Stimulated activated naive CD8-positive, alpha-beta T cell treated with anti-CD3 and anti-CD28 coated beads, Interleukin-15, amount 100 ng/mL, for 72 hours (primary cell): ENCODE results near the gene FOXG1.

Source experiments
- ATAC-seq: fragments of 150-1000 bp; cut with Tn5 transposase; 2 replicates; pipeline ENCODE4 v1.10.0; 2021; ENCODE audit warnings: mild to moderate bottlenecking, moderate library complexity
- DNase-seq, 2 donors: peaks; one replicate each; pipeline ENCODE4 v3.0.0; 2021 to 2022
- H3K27ac Mint-ChIP-seq, 2 donors: one replicate each; pipeline ENCODE4 v1.8.0; 2022; ENCODE audit warnings: mild to moderate bottlenecking in 2 of 2, mixed read lengths in 2 of 2, moderate library complexity in 2 of 2
- H3K27me3 Mint-ChIP-seq: one replicate; pipeline ENCODE4 v1.8.0; 2022; ENCODE audit warnings: mixed read lengths
- H3K4me1 Mint-ChIP-seq: one replicate; pipeline ENCODE4 v1.8.0; 2022; ENCODE audit warnings: mild to moderate bottlenecking, mixed read lengths
- H3K4me3 Mint-ChIP-seq, 2 donors: one replicate each; pipeline ENCODE4 v1.8.0; 2022; ENCODE audit warnings: mild to moderate bottlenecking in 2 of 2, mixed read lengths in 2 of 2, moderate library complexity in 1 of 2
- H3K9me3 Mint-ChIP-seq, 2 donors: one replicate each; pipeline ENCODE4 v1.8.0; 2022; ENCODE audit warnings: mixed read lengths in 2 of 2

Gene FOXG1

GRCh38 chr14:28758253-28758884 lies 8.2 kb upstream of the FOXG1 start:
- H3K9me3 Mint-ChIP-seq: peaks cover 8 to 9% of the 10 kb centered on the region in 2 donors
- H3K27ac Mint-ChIP-seq: no peak overlapping the region
- ATAC-seq: no peak
- DNase-seq: no peak
- H3K27me3 Mint-ChIP-seq: peaks cover 87% of the 10 kb centered on the region
- no peak overlapping the region for H3K4me3 Mint-ChIP-seq
- no peaks in the 10 kb centered on the region for H3K4me1 Mint-ChIP-seq

- no peak overlapping the region for H3K27ac Mint-ChIP-seq
- H3K9me3 Mint-ChIP-seq: peaks cover 8 to 9% of the 10 kb centered on the region in 2 donors
- no peaks in the 10 kb centered on the region for H3K4me1 Mint-ChIP-seq
- ATAC-seq: no peak
- H3K27me3 Mint-ChIP-seq: peaks cover 93% of the 10 kb centered on the region
- no peak for DNase-seq
- no peak overlapping the region for H3K4me3 Mint-ChIP-seq
These were observed 7.5 kb upstream of the FOXG1 start for GRCh38 chr14:28758885-28759652.

GRCh38 chr14:28759653-28760313 lies 6.8 kb upstream of the FOXG1 start:
- Mint-ChIP-seq H3K27ac (no peak overlapping the region), H3K27me3 (peaks cover 95% of the 10 kb centered on the region), H3K4me1 (no peaks in the 10 kb centered on the region), H3K9me3 (peaks cover 8 to 9% of the 10 kb centered on the region in 2 donors), H3K4me3 (no peak overlapping the region)
- ATAC-seq (no peak), DNase-seq (no peak)

- DNase-seq: no peak
- Mint-ChIP-seq H3K27ac (no peak overlapping the region), H3K27me3 (peaks cover 95% of the 10 kb centered on the region), H3K4me3 (no peak overlapping the region), H3K4me1 (peaks cover 5% of the 10 kb centered on the region), H3K9me3 (peaks cover 8 to 16% of the 10 kb centered on the region in 2 donors)
- ATAC-seq: no peak
These were observed 6.1 kb upstream of the FOXG1 start for GRCh38 chr14:28760431-28760996.

GRCh38 chr14:28761438-28762291 lies 4.9 kb upstream of the FOXG1 start:
- DNase-seq: no peak
- ATAC-seq: no peak
- H3K4me1 Mint-ChIP-seq: peaks cover 14% of the 10 kb centered on the region
- peaks cover 8 to 16% of the 10 kb centered on the region in 2 donors for H3K9me3 Mint-ChIP-seq
- peaks cover 94% of the 10 kb centered on the region for H3K27me3 Mint-ChIP-seq
- H3K4me3 Mint-ChIP-seq: no peak overlapping the region
- no peak overlapping the region for H3K27ac Mint-ChIP-seq

- Mint-ChIP-seq H3K4me3 (no peak overlapping the region), H3K27ac (no peak overlapping the region), H3K27me3 (peaks cover 93% of the 10 kb centered on the region), H3K4me1 (peaks cover 14% of the 10 kb centered on the region), H3K9me3 (peaks cover 8 to 16% of the 10 kb centered on the region in 2 donors)
- ATAC-seq (no peak), DNase-seq (no peak)
These were observed 4.2 kb upstream of the FOXG1 start for GRCh38 chr14:28762303-28762954.

- no peak for ATAC-seq
- H3K27ac Mint-ChIP-seq: no peak overlapping the region
- H3K9me3 Mint-ChIP-seq: peaks cover 8 to 19% of the 10 kb centered on the region in 2 donors
- peaks cover 16% of the 10 kb centered on the region for H3K4me1 Mint-ChIP-seq
- H3K27me3 Mint-ChIP-seq: peaks cover 93% of the 10 kb centered on the region
- no peak overlapping the region for H3K4me3 Mint-ChIP-seq
- no peak for DNase-seq
These were observed 3.6 kb upstream of the FOXG1 start for GRCh38 chr14:28762955-28763326.

- no peak for ATAC-seq
- no peak for DNase-seq
- H3K27me3 Mint-ChIP-seq: peaks cover 93% of the 10 kb centered on the region
- no peak overlapping the region for H3K27ac Mint-ChIP-seq
- H3K9me3 Mint-ChIP-seq: peaks cover 14 to 27% of the 10 kb centered on the region in 2 donors
- H3K4me3 Mint-ChIP-seq: no peak overlapping the region
- H3K4me1 Mint-ChIP-seq: peaks cover 23% of the 10 kb centered on the region
These were observed 2.8 kb upstream of the FOXG1 start for GRCh38 chr14:28763751-28764256.

- Mint-ChIP-seq H3K4me3 (no peak overlapping the region), H3K27me3 (peaks cover 89% of the 10 kb centered on the region), H3K27ac (peak overlapping the region in 1 of 2 donors; percentile 25), H3K9me3 (peaks cover 11 to 27% of the 10 kb centered on the region in 2 donors), H3K4me1 (peaks cover 23% of the 10 kb centered on the region)
- ATAC-seq (no peak), DNase-seq (no peak)
These were observed 2.1 kb upstream of the FOXG1 start for GRCh38 chr14:28764257-28765160.

GRCh38 chr14:28765169-28765830 lies 1.3 kb upstream of the FOXG1 start:
- DNase-seq (no peak), ATAC-seq (no peak)
- Mint-ChIP-seq H3K4me1 (peaks cover 23% of the 10 kb centered on the region), H3K27ac (peak overlapping the region in 1 of 2 donors; percentile 86), H3K27me3 (peaks cover 82% of the 10 kb centered on the region), H3K4me3 (peak overlapping the region; percentile 24 to 62), H3K9me3 (peaks cover 6 to 19% of the 10 kb centered on the region in 2 donors)

- H3K27ac Mint-ChIP-seq: peak overlapping the region in 1 of 2 donors; percentile 9
- H3K9me3 Mint-ChIP-seq: peaks cover 6 to 19% of the 10 kb centered on the region in 2 donors
- H3K4me3 Mint-ChIP-seq: peak overlapping the region; percentile 68
- ATAC-seq (no peak), DNase-seq (no peak)
- H3K27me3 Mint-ChIP-seq: peaks cover 82% of the 10 kb centered on the region
- H3K4me1 Mint-ChIP-seq: peaks cover 23% of the 10 kb centered on the region
These were observed 637 bp upstream of the FOXG1 start for GRCh38 chr14:28765831-28766468.

- peak overlapping the region in 1 of 2 donors; percentile 54 for H3K4me3 Mint-ChIP-seq
- no peak for DNase-seq
- peaks cover 77% of the 10 kb centered on the region for H3K27me3 Mint-ChIP-seq
- peaks cover 6 to 19% of the 10 kb centered on the region in 2 donors for H3K9me3 Mint-ChIP-seq
- no peak for ATAC-seq
- no peak overlapping the region for H3K27ac Mint-ChIP-seq
- peaks cover 23% of the 10 kb centered on the region for H3K4me1 Mint-ChIP-seq
These were observed 654 bp downstream of the FOXG1 start for GRCh38 chr14:28767030-28767852.
